HEK293 (cell line): ENCODE results near the gene MXD4.

Experiments
- CTCF ChIA-PET: fragments of 350-600 bp; formaldehyde crosslinking; extraction: SDS; loops from one replicate; lab custom pipeline; 2021; ENCODE audit warnings: antibody characterized with exemption; lab: Yijun Ruan, JAX
- POLR2A ChIA-PET: fragments of 300-600 bp; formaldehyde crosslinking; extraction: SDS; loops from one replicate; lab custom pipeline; 2020; ENCODE audit warnings: antibody characterized with exemption, inconsistent platforms; lab: Yijun Ruan, JAX
- H3K27ac ChIP-seq: fragments of 200-500 bp; sonication (Bioruptor generic); 2 replicates; pipeline ENCODE4 v1.5.1; 2014; ENCODE audit warnings: low read depth, low read length, control low read depth, inconsistent platforms; ENCODE audit errors: extremely low read depth
- H3K36me3 ChIP-seq, 2 experiments: fragments of 200-500 bp in 1 of 2; sonication (Bioruptor generic) in 1 of 2; 1 replicate in 1 of 2; 2 replicates in 1 of 2; pipeline ENCODE4 v1.5.1; 2014 to 2017; ENCODE audit warnings: inconsistent platforms in 2 of 2, low read length in 2 of 2; ENCODE audit not compliant: control insufficient read depth in 2 of 2, insufficient read depth in 1 of 2
- H3K4me1 ChIP-seq: fragments of 200-500 bp; sonication (Bioruptor generic); 2 replicates; pipeline ENCODE4 v1.5.1; 2014; ENCODE audit warnings: mild to moderate bottlenecking, low read length, inconsistent platforms; ENCODE audit not compliant: control insufficient read depth, insufficient read depth
- H3K4me3 ChIP-seq: 2 replicates; pipeline ENCODE4 v1.5.1; 2011; ENCODE audit warnings: low read depth, mild to moderate bottlenecking, control low read depth, low read length, moderate library complexity
- H3K9me3 ChIP-seq: fragments of 200-500 bp; sonication (Bioruptor generic); 2 replicates; pipeline ENCODE4 v1.5.1; 2014; ENCODE audit warnings: low read depth, low read length, inconsistent platforms; ENCODE audit not compliant: control insufficient read depth, insufficient read depth
- GLI2 ChIP-seq: fragments of 450-650 bp; formaldehyde crosslinking; IDR thresholded peaks from 2 replicates; pipeline ENCODE4; 2017; ENCODE audit warnings: missing biosample characterization, missing genetic modification characterization, low read depth, borderline replicate concordance
- GLIS1 ChIP-seq: fragments of 450-650 bp; formaldehyde crosslinking; IDR thresholded peaks from 2 replicates; pipeline ENCODE4 v1.5.1; 2016; ENCODE audit warnings: missing biosample characterization, missing genetic modification characterization
- GLIS2 ChIP-seq: fragments of 450-650 bp; formaldehyde crosslinking; IDR thresholded peaks from 2 replicates; pipeline ENCODE4 v1.5.1; 2016; ENCODE audit warnings: missing biosample characterization, missing genetic modification characterization
- PRDM10 ChIP-seq: fragments of 450-650 bp; formaldehyde crosslinking; IDR thresholded peaks from 2 replicates; pipeline ENCODE4 v1.5.1; 2016; ENCODE audit warnings: missing biosample characterization, missing genetic modification characterization
- TRIM28 ChIP-seq: IDR thresholded peaks from 2 replicates; pipeline ENCODE4 v1.6.1; 2011; ENCODE audit warnings: low read length, control low read depth, borderline replicate concordance
- ZBTB17 ChIP-seq: fragments of 450-650 bp; formaldehyde crosslinking; IDR thresholded peaks from 2 replicates; pipeline ENCODE4 v1.5.1; 2016; ENCODE audit warnings: missing biosample characterization, missing genetic modification characterization
- ZIC2 ChIP-seq: fragments of 450-650 bp; formaldehyde crosslinking; IDR thresholded peaks from 2 replicates; pipeline ENCODE4 v1.5.1; 2016; ENCODE audit warnings: missing biosample characterization, missing genetic modification characterization
- ZNF366 ChIP-seq: fragments of 450-650 bp; formaldehyde crosslinking; conservative IDR thresholded peaks from 2 replicates; pipeline ENCODE4 v1.5.1; 2016; ENCODE audit warnings: missing biosample characterization, missing genetic modification characterization
- ZNF621 ChIP-seq: fragments of 450-650 bp; formaldehyde crosslinking; IDR thresholded peaks from 2 replicates; pipeline ENCODE4 v1.5.1; 2017; ENCODE audit warnings: missing biosample characterization, missing genetic modification characterization
- ZNF777 ChIP-seq: fragments of 450-650 bp; formaldehyde crosslinking; IDR thresholded peaks from 2 replicates; pipeline ENCODE4 v1.5.1; 2017; ENCODE audit warnings: missing biosample characterization, missing genetic modification characterization, borderline replicate concordance
- TF ChIP-seq, protein P1 (sequence below): fragments of 450-650 bp; formaldehyde crosslinking; IDR thresholded peaks from 2 replicates; pipeline ENCODE4 v1.5.1; 2016; ENCODE audit warnings: missing biosample characterization, missing genetic modification characterization
- TF ChIP-seq, protein P2 (sequence below): fragments of 450-650 bp; formaldehyde crosslinking; IDR thresholded peaks from 2 replicates; pipeline ENCODE4 v1.5.1; 2016; ENCODE audit warnings: missing biosample characterization, missing genetic modification characterization, low read depth
- TF ChIP-seq, protein P3 (sequence below): fragments of 450-650 bp; formaldehyde crosslinking; IDR thresholded peaks from 2 replicates; pipeline ENCODE4 v1.5.1; 2016; ENCODE audit warnings: missing biosample characterization, missing genetic modification characterization
- TF ChIP-seq, protein P4 (sequence below): fragments of 450-650 bp; formaldehyde crosslinking; IDR thresholded peaks from 2 replicates; pipeline ENCODE4 v1.5.1; 2016; ENCODE audit warnings: missing biosample characterization, missing genetic modification characterization

The MXD4 gene

GRCh38 chr4:2246384-2247127 is 15.4 kb downstream of the MXD4 start:
- peak; percentile 71 for TF ChIP-seq GLIS1 (tag by site-specific recombination)
- TF ChIP-seq GLI2, result no peak
- TF ChIP-seq ZIC2 (tag by site-specific recombination), result peak; percentile 32; the same call in 1 of the 2 replicates
- TF ChIP-seq, protein P1, sequence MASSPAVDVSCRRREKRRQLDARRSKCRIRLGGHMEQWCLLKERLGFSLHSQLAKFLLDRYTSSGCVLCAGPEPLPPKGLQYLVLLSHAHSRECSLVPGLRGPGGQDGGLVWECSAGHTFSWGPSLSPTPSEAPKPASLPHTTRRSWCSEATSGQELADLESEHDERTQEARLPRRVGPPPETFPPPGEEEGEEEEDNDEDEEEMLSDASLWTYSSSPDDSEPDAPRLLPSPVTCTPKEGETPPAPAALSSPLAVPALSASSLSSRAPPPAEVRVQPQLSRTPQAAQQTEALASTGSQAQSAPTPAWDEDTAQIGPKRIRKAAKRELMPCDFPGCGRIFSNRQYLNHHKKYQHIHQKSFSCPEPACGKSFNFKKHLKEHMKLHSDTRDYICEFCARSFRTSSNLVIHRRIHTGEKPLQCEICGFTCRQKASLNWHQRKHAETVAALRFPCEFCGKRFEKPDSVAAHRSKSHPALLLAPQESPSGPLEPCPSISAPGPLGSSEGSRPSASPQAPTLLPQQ (tag by site-specific recombination), result 0 out of 2 replicates have a peak, but pooled peaks have one; percentile 45
- TF ChIP-seq GLIS2, result peak; percentile 79
- POLR2A ChIA-PET, result no interaction called here
- no peak overlapping the region for H3K4me3 ChIP-seq
- no peaks in the 10 kb centered on the region for H3K4me1 ChIP-seq
- H3K27ac ChIP-seq, result no peak overlapping the region
- no peaks in the 10 kb centered on the region for H3K9me3 ChIP-seq
- H3K36me3 ChIP-seq, result peaks cover 0 to 31% of the 10 kb centered on the region in 2 experiments; a peak in 1 of 3 replicates
- CTCF ChIA-PET, result no interaction called here

DNA sequence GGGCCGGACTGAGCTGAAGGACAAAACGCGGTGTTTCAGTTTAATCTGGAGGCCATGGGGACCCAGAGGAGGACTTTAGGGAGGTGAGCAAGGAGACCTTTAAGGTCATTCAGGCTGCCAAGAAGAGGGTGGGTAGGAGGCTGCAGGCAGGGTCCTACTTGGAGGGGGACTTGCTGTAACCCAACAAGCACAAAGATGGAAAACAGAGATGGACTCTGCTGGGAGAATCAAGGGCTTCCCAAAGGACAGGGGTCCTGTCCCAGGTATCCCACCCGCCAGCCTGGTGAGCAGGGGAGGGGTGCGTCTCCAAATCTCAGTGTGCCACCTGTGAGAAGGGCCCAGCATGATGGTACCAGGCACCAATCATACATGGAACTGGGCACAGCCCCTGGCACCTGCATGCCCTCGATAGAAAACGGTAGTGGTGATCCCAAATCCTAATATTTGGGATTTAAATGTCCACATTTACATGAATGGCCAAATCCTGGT is 16.1 kb downstream of the MXD4 start:
- POLR2A ChIA-PET, result no interaction called here
- TF ChIP-seq ZNF777 (tag by site-specific recombination), result no peak
- Histone ChIP-seq H3K4me3 (no peak overlapping the region), H3K4me1 (no peaks in the 10 kb centered on the region), H3K9me3 (no peaks in the 10 kb centered on the region), H3K27ac (no peak overlapping the region), H3K36me3 (peaks cover 0 to 24% of the 10 kb centered on the region in 2 experiments; a peak in 1 of 3 replicates)
- CTCF ChIA-PET, result no interaction called here

DNA sequence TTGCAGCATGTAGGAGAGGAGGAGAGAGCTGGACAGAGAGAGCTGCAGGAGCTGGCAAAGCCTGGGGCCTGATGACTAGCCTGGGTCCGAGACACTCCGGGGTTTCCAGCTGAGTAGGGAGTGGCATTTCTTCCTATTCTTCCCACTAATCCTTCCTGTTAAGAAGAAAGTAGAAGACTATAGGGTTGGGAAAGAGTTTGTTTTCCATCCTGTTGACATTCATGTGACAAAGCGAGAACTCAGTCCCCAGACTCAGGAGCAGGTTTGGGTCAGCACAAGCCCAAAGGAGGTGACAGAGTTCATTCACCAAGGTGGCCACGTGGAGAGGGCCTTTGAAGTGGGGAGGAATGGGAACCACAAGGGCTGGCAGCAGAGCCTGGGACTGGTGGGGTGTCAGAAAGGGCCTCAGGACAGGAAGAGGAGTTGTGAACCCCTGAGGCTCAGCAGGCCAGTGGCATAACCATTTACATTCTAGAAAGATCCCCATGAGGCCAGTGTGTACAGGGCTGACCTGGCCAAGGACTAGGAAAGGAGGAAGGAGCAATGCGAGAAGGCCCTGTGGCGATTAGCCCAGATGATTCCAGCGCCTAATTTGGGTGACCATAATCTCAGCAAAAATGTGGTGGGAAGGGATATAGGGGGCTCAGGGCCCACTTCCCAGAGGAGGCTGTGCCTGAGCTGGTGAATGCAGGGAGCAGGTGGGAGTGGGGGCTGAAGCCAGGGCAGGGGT is 16.7 kb downstream of the MXD4 start:
- no peaks in the 10 kb centered on the region for H3K4me1 ChIP-seq
- ChIA-PET CTCF (no interaction called here), POLR2A (interaction anchor here (1.0 kb wide), 1 partner anchor 17 kb away, joined by 3 read pairs; the partner anchor contains the start of gene MXD4)
- H3K9me3 ChIP-seq, result no peaks in the 10 kb centered on the region
- peaks cover 0 to 20% of the 10 kb centered on the region in 2 experiments; a peak in 1 of 3 replicates for H3K36me3 ChIP-seq
- H3K27ac ChIP-seq, result no peak overlapping the region
- peak; percentile 87; the same call in 1 of the 2 replicates for TF ChIP-seq TRIM28
- TF ChIP-seq, protein P2, sequence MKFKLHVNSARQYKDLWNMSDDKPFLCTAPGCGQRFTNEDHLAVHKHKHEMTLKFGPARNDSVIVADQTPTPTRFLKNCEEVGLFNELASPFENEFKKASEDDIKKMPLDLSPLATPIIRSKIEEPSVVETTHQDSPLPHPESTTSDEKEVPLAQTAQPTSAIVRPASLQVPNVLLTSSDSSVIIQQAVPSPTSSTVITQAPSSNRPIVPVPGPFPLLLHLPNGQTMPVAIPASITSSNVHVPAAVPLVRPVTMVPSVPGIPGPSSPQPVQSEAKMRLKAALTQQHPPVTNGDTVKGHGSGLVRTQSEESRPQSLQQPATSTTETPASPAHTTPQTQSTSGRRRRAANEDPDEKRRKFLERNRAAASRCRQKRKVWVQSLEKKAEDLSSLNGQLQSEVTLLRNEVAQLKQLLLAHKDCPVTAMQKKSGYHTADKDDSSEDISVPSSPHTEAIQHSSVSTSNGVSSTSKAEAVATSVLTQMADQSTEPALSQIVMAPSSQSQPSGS, result no peak
- no peak overlapping the region for H3K4me3 ChIP-seq

- ChIA-PET POLR2A (interaction anchor here (1.0 kb wide), 1 partner anchor 18 kb away, joined by 3 read pairs; the partner anchor contains the start of gene MXD4), CTCF (interaction anchor here (0.7 kb wide), 2 partner anchors 12 to 172 kb away, joined by 3 read pairs; no protein-coding TSS in a partner anchor)
- Histone ChIP-seq H3K36me3 (peaks cover 0 to 19% of the 10 kb centered on the region in 2 experiments; a peak in 1 of 3 replicates), H3K4me1 (no peaks in the 10 kb centered on the region; the same call in 1 of the 2 replicates), H3K9me3 (no peaks in the 10 kb centered on the region), H3K4me3 (no peak overlapping the region), H3K27ac (no peak overlapping the region)
- TF ChIP-seq ZNF366 (tag by site-specific recombination) (peak; percentile 55; the same call in 1 of the 2 replicates), PRDM10 (tag by site-specific recombination) (no peak), ZNF621 (tag by site-specific recombination) (no peak), ZBTB17 (tag by site-specific recombination) (peak; percentile 74)
- TF ChIP-seq, protein P3, sequence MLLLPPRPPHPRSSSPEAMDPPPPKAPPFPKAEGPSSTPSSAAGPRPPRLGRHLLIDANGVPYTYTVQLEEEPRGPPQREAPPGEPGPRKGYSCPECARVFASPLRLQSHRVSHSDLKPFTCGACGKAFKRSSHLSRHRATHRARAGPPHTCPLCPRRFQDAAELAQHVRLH, result 0 out of 2 replicates have a peak, but pooled peaks have one; percentile 44
- TF ChIP-seq, protein P4, sequence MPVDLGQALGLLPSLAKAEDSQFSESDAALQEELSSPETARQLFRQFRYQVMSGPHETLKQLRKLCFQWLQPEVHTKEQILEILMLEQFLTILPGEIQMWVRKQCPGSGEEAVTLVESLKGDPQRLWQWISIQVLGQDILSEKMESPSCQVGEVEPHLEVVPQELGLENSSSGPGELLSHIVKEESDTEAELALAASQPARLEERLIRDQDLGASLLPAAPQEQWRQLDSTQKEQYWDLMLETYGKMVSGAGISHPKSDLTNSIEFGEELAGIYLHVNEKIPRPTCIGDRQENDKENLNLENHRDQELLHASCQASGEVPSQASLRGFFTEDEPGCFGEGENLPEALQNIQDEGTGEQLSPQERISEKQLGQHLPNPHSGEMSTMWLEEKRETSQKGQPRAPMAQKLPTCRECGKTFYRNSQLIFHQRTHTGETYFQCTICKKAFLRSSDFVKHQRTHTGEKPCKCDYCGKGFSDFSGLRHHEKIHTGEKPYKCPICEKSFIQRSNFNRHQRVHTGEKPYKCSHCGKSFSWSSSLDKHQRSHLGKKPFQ (tag by site-specific recombination), result 0 out of 2 replicates have a peak, but pooled peaks have one; percentile 36
Observed at GRCh38 chr4:2243681-2244380, 18.1 kb downstream of the MXD4 start.
